Left ventricle myocardium superior (tissue), 1 donor: ENCODE data around the gene PTPN9. TPM values are rescaled to one million over a fixed set of nuclear protein-coding genes. Genes with fewer than 3 reads are reported as not detected.
"Not testable (repeated sequence)": the region's sequence is repeated elsewhere in the genome, so short reads cannot be mapped to it uniquely, and the experiment has no call there.

Experiments
- ATAC-seq: fragments of 200-7000 bp; cut with Tn5 transposase; one replicate; pipeline ENCODE4 v1.9.1; 2020; ENCODE audit warnings: mild to moderate bottlenecking, moderate library complexity
- DNase-seq: peaks from one replicate; pipeline ENCODE4 v3.0.0-alpha.2; 2020
- intact Hi-C: fragments of 100-400 bp; cut with micrococcal nuclease; formaldehyde crosslinking; loops from one replicate; pipeline ENCODE4 v1.11.0; 2022
- total RNA-seq: library from RNA; stranded (reverse); fragmentation: NEBNext Ultra II Directional; extraction: Animal tissue kit (Norgen Biotek cat#: 25700); gene quantifications from one replicate; pipeline ENCODE4 v1.2.1, GENCODE V29; 2021
- donor health status: DM: no; HTN: yes; CAD: no; lungs with severe emphysema.

Gene PTPN9
- total RNA-seq, 1 donor from 2014 or later = 6.6 TPM

DNA sequence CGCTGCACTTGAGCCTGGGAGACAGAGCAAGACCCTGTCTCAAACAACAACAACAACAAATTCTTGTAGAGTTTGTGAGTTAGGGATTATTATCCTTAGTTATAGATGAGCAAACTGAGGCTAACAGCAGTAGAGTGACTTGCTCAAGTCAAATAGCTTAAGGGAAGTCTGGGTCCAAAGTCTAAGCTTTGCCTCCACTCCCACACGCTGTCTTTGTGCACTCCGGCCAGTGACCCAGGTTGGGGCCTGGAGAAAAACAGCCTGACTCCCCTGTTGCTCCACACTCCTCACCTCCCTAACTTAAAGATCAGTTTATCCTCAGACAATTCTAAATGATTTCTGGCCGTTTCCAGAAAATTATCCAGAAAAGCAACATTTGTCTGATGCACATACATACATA is 118.5 kb downstream of the PTPN9 start:
- DNase-seq = no peak
- intact Hi-C loops = no loop called here
- no peak for ATAC-seq

DNA sequence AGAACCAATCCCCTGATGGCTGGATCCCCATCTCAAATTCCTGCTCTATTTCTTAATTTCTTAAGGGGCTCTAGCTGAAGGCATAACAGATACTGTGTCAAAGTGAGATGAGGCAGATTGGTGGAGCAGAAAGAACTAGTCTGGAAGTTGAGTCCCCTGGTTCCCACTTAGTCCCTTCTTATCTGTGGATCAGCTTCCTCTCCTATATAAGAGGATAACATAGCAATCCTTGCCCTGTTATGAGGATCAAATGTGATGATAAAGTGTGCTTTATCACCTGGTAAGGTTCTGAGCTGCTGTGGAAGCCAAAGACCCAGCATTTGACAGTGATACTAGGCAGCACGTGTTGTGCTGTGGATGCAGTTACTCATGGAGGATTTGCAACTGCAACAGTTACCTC is 119.5 kb downstream of the PTPN9 start:
- DNase-seq (no peak), ATAC-seq (no peak)
- intact Hi-C loops = no loop called here

DNA sequence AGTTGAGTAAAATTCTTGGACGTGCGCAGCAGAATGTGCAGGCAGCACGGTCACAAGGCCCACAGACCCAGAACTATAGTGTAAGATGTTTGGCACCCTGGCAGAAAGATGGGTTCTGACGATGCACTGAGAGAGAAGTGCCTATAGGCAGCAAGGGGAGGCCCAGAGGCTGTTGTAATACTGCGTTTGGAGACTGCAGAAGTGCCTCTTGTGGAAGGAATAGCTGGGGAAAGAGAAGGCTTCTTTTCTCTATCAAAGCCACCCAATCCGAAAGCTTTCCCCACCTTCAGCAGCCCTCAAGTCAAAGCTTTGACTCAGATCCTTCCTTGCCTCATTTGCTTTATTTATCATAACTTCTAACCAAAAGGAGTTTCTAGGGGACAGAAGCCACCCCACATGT is 122.4 kb downstream of the PTPN9 start:
- intact Hi-C loops = no loop called here
- no peak for DNase-seq
- ATAC-seq = no peak

DNA sequence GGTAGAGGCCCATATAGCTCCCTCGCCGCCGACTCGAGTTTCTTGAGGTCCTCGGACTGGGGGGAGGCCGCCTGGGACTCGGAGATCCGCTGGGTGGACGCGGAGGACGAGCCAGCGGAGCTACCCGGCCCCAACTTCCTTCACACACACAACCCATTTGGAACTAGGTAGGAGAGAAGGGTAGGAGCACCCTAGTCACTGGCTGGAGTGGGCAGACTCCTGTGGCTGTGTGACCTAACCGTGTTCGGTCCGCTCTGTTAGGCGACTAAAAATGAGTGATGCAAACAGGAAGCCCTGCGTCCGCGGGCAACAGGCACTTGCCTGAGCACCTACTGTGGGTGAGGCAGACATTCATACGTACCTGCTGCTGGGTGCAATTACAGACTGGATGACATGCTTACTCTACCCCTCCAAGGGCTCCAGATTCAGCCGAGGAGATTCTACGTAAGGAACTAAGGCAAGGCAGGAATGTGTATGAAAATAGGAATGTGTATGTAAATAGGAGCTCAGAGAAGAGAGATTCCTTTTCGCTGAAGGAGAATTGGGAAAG is 123.1 kb downstream of the PTPN9 start:
- DNase-seq (no peak), ATAC-seq (no peak)
- intact Hi-C loops = no loop called here

DNA sequence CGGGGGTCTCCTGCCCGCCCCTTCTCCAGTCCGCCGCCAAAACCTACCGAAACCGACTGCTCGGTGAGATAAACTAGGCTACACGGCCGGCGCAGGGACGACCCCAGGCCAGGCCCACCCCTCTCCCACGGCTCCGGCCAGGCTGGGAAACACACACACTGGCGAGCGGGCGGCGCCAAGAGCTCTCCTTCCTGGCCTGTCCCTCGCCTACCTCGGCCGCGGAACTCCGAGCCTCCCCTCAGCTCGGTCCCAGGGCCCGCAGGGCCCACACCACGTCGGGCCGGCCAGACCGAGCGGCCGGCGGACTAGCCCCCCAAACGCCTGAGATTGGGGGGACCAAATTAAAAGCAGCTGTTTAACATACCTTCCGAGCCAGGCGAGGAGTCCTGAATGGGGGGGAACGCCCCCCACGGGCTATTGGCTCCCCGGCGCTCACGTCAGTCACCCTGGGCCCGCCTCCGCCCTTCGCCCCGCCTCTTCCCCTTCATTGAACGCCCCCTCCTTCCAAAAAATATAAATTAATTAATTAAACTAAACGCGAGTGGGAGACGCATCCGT is 123.6 kb downstream of the PTPN9 start:
- DNase-seq = peak; percentile 93
- ATAC-seq = peak; percentile 10
- intact Hi-C loops = no loop called here

DNA sequence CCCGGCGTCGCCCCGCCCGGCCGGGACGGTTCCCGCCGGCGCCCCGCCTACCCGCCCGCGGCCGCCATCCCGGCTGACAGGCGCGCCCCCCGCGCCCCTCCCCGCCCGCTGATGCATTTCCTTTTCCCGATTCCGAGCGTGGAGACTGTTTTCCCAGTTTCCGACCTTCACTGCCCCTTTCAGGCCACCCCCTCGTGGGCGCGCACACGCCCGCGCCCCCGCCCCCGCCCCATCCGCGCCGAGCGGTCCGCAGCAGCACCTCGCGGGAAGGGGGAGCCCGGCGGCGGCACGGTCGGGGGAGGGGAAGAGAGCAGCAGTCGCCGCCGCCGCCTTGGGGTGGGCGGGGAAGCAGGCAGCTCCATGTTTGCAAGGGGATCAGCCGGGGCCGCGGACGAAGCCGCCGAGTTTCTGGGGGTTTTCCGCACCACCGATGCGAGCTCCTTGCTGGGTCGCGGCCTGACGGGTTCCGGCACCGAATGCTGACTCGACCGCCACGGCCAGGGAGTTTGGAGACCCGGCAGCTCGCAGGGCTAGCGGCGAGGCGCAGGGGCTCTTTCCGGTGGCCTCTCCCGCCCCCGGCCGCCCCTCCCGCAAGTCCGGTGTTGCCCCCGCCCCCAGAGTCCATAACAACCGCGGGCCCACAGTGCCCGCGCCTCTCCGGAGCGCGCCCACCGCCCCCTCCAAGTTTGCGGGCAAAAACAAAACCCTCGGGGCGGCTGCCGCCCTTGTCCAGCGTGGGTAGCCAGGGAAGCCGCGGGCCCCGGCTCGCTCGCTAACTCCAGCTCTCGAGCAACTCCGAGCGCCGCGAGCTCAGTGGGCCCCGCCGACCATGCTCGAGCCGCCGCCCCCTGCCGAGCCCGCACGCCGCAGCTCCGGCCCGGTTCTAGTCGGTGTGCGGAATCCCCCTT is 124.4 kb downstream of the PTPN9 start:
- intact Hi-C loops = no loop called here

DNA sequence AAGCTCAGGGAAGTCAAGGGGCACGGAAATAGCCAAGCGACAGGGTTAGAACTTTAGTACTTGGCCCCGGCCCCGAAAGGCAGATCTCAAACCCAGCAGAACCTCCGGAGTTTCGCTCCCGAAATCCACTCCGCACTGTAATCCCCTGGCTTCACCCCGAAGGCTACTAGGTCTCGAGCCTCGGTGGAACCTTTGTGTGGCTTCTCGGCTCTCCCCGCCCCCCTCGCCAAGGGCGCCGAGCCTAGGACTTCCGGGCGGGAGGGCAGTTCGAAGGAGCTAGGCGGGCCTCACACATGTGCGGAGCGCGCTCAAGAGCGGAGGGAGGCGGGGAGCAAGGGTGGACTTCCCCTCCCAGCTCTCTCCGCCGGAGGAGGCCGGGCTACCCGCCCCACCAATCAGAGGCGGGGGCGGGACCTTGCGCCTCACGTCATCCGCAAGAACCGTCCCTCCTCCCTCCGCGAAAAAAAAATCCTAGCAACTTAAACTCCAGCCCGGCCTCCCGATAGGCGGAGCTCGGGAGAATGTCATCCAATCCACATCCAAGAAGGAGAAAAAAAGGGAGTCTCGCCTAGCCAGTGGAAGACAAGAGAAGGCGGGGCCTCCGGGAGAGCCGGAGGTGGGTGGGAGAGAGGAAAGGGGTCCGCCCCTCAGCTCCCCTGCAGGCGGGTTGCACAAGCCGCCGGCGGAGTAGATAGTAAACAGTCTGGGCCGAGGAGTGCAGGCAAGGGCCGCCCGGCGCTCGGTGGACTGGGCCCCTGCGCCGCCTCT is 125.2 kb downstream of the PTPN9 start:
- peak; percentile 62 for ATAC-seq
- intact Hi-C loops = no loop called here
- DNase-seq = peak; percentile 98

More for the DNA sequence above, 124.4 kb downstream of the PTPN9 start:
- DNase-seq (peak; percentile 85), ATAC-seq (no peak)

DNA sequence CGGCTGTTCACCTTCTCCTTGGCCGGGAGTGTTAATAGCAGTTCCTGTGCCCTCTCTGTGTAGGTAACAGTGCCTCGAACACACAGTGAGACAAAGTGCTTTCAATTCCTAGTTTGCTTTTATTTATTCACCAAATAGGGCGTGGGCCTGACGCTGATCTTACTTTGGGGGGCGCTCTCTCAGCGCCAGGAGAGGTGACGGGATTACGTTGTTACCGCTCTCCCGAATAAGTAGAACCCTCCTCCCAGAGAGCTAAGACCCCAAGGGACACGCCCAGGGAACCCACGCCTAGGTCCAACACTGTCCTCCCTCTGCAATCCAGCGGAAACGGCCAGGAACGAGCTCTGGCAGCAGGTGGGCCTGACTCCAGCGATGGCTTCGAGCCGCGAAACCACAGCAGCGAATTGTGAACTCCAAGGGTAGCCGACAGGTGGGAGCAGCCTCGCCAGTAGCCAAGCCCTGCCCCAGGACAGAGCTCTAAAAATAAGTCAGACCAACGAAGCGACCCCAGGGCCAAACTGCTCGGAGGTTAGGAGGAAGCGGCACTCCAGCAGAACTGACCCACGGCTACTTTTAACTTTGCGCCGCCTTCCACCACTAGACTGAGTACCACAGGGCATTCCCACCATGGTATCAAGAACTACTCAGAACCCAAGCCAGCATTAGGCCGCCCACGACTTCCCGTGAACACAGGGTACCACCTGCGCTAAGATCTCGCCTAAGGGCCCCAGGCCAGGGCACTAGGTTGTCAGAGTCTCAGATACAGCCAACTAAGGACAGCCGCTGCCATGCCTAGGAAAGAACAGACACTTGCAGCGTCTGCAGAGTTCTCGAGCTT is 126.0 kb downstream of the PTPN9 start:
- peak; percentile 61 for DNase-seq
- no peak for ATAC-seq
- intact Hi-C loops = no loop called here

DNA sequence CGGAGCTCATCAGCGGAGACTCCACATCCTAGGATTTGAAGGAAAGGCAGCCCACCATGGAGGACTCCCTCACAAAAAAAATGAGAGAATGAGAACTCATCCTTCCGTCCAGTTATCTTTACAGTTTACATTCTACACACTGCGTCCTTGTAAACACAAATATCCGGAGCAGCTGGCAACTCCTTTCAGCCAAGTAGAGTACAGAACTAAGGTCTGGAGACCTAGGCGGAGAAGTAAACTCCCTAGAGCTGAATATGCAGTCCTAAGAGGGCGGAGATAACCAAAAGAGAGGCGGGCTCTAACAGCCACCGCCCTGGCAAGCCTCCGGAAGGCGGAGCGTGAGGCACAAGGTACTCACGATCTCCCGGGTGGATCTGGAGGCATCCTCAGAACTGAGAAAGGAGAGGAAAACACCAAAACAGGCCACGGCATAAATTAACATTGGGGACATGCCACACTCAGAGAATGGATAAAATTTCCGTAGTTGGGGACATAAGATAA is 126.7 kb downstream of the PTPN9 start:
- DNase-seq = peak; percentile 92
- ATAC-seq = peak; percentile 28
- intact Hi-C loops = no loop called here

DNA sequence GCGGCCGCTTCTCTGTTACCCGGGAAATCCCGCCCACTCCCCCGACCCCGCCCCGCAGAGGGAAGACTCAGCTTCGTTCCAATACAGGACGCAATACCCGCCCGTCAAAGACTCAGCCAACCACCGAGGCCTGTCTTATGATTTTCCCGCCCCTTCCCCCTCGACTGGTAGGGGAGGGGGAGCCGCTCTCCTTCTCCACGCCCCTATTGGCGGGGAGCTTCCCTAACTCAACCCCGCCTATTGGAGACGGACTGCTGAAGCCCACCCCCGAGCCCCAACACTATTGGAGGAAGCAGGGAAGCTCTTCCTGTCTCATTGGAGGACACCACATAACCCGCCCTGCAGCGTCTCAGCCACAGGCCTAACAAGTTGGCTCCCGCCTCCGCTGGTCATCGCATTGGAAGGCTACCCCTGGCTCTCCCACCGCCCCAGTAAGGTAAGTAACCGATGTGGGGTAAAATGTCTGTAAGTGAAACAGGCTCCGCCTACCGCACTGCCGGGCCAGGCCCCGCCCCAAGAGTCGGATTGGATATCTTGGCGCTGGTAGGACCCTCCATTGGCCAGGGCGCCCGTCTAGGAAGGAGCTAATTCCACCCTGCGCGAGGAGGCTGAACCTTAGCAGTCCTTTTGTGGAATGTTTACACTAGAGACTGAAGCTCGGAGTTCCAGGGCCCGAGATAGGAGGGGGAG is 127.3 kb downstream of the PTPN9 start, which contains the start of gene SIN3A:
Gene SIN3A (minus strand): TSS at position 17 of the 690 bp plus-strand sequence. CDS start 21,315 bp downstream, outside the sequence.
- DNase-seq = peak; percentile 98
- intact Hi-C loops = no loop called here
- peak; percentile 66 for ATAC-seq

DNA sequence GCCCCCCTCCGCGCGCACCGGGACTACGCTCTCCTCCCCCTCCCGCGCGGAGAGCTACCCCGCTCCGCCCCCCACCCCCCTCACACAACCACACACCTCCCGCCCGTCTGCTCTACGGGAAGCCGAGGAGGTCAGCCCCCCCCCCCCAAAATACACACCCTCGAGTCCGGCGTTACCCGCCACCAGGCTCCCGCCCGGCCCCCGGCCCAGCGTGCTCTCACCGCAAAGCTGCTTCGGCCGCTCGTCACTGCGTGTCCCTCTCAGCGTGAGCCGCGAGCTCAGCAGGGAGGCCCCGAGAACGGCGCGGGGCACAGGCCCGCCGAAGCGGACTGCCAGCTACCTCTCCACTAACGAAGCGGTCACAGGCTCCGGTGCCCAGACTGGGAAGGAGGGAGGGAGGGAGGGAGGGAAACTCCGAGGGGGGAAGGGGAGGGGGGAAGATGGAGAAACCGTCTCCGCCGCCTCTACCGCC is 127.9 kb downstream of the PTPN9 start:
- intact Hi-C loops = no loop called here
- no peak for ATAC-seq
- DNase-seq = no peak

DNA sequence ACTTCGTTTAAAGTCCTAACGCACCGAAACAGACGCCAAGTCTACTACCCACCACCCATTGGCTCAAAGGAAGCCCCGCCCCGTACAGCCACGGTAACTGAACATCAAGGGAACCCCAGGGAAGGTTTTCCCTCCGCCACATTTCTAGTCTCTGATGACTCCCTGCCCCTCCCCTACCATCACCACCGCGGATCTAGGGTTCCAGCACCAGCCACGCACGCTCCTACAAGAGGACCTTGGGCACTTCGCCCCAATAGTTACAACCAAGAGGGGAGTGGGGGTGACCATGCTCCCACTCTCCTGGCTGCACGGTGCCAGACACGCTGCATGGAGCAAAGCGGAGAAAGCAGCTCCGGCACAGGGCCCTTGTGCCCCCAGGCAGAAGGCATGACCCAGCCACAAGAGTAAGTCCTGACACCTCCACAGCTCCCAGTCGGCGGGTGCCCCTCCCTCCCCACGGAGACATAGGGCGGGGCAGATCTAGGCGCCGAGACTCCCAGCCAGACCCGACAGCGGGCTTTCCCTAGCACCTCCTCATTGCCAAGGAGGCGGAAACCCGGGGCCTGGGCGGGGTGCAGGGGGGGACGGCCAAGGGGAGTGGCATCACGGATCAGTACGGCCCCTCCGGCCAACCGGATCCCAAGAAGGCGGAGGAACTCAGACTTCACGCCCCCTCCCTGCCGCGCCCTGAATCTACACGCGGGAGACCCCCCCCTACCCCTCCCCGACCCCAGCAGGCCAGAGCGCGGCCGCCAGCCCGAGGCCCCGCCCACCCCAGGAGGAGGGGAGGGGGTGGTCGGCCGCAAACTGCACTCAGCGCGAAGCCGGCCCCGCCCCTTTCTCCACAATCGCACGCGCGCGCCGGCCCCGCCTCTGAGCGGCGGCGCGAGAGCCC is 128.6 kb downstream of the PTPN9 start:
- DNase-seq (peak; percentile 97), ATAC-seq (peak; percentile 53)
- intact Hi-C loops = no loop called here

DNA sequence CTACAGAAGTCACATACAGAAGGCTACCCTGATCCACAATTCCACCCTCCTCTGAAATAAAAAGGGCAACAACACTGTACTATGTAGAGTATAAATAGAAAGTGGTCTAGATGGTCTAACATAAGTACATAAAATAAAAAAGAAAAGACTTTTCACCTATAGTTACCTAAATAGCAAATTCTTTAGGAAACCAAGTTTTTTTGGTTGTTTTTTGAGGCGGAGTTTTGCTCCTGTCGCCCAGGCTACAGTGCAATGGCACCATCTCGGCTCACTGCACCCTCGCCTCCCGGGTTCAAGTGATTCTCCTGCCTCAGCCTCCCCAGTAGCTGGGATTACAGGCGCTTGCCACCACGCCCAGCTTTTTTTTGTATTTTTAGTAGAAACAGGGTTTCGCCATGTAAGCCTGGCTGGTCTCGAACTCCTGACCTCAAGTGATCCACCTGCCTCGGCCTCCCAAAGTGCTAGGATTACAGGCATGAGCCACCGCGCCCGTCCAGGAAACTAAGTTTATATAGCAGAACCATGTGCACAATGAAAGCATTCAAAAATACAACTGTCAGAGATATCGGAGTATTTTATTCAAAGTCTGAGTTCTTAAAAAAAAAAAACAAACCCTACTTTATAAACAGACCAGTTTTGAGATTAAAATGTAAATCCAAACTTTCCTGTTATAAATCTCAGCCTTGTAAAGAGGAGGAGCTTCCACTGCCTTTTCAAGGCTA is 129.4 kb downstream of the PTPN9 start:
- ATAC-seq (no peak), DNase-seq (no peak)
- intact Hi-C loops = no loop called here

DNA sequence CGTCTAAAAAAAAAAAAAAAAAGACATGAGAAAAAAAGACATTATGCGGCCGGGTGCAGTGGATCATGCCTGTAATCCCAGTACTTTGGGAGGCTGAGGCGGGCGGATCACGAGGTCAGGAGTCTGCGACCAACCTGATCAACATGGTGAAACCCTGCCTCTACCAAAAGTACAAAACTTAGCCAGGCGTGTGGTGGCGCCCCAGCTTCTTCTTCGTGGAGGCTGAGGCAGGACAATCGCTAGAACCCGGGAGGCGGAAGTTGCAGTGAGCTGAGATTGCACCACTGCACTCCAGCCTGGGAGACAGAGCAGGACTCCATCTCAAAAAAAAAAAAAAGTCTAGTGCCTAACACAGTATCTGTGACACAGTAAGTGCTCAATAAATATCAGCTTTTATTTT is 130.9 kb downstream of the PTPN9 start:
- ATAC-seq, DNase-seq, intact Hi-C loops: not testable (repeated sequence)

DNA sequence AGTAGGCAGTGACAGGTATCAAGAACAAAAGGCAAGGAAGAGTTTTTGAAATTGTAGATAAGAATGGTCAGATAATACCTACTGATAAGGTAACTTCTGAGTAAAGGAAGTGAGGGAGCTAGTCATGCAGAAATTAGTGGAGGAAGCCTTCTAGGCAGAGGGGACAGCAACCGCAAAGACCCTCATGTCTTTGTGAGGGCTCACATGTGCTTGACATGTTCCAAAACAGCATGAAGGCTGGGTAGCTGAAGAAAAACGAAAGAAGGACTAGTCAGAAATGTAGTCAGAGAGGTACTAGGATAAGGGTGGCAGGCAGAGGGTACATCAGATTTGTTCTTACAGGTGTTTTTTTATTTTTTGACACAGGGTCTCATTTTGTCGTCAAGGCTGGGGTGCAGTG is 133.0 kb downstream of the PTPN9 start:
- intact Hi-C loops = no loop called here
- ATAC-seq = no peak
- no peak for DNase-seq

DNA sequence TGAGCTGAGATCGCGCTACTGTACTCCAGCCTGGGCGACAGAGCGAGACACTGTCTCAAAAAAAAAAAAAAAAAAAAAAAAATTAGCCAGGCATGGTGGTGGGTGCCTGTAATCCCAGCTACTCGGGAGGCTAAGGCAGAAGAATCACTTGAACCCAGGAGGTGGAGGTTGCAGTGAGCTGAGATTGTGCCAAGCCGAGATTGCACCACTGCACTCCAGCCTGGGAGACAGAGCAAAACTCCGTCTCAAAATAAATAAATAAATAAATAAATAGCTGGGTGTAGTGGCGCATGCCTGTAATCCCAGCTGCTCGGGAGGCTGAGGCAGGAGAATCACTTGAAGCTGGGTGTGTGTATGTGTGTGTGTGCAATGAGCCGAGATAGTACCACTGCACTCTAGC is 133.8 kb downstream of the PTPN9 start:
- intact Hi-C loops, ATAC-seq, DNase-seq: not testable (repeated sequence)
